ENCODE data around the gene NFE2. TPM values are rescaled to one million over a fixed set of nuclear protein-coding genes. Genes with fewer than 3 reads are reported as not detected.

NFE2 gene
- total and polyA plus RNA-seq, 4 donors: 3.5 to 38.5 (median 7.4) TPM

GRCh38 chr12:54337854-54338650, 37.2 kb upstream of the NFE2 start:
- Histone ChIP-seq H3K9me3 (ENCODE audit: control insufficient read depth in 4 of 4, insufficient read depth in 3 of 4, low read length in 3 of 4) (no peaks in the 10 kb centered on the region), H3K27ac (ENCODE audit: low read depth in 1 of 2, low read length in 1 of 2) (peak overlapping the region; percentile 52 to 55), H3K27me3 (ENCODE audit: control insufficient read depth in 3 of 3, insufficient read depth in 3 of 3, low read length in 2 of 3) (no peaks in the 10 kb centered on the region), H3K4me1 (ENCODE audit: control insufficient read depth in 5 of 5, insufficient read depth in 5 of 5, low read length in 5 of 5) (peaks cover 3 to 30% (median 16%) of the 10 kb centered on the region in 5 donors), H3K4me3 (no peak overlapping the region), H3K36me3 (ENCODE audit: control insufficient read depth in 4 of 4, insufficient read depth in 4 of 4, low read length in 4 of 4) (peaks cover 8 to 22% (median 16%) of the 10 kb centered on the region in 4 donors), H3K9ac (ENCODE audit: insufficient read depth in 1 of 2, low read length in 2 of 2) (no peak overlapping the region)
- WGBS, 2 donors: 58 to 78% methylated on average over 3 of the region's 3 CpGs
- DNase-seq (no peak), ATAC-seq (ENCODE audit: insufficient read depth, low FRiP score) (no peak)
- TF ChIP-seq CTCF (IDR thresholded peaks at IDR 0.05; ENCODE audit: control extremely low read depth, extremely low read depth): no peak

- H3K9ac ChIP-seq (ENCODE audit: insufficient read depth in 1 of 2, low read length in 2 of 2): no peak overlapping the region
- no peaks in the 10 kb centered on the region for H3K27me3 ChIP-seq (ENCODE audit: control insufficient read depth in 3 of 3, insufficient read depth in 3 of 3, low read length in 2 of 3)
- H3K36me3 ChIP-seq (ENCODE audit: control insufficient read depth in 4 of 4, insufficient read depth in 4 of 4, low read length in 4 of 4): peaks cover 5 to 16% (median 14%) of the 10 kb centered on the region in 4 donors
- ATAC-seq (ENCODE audit: insufficient read depth, low FRiP score): no peak
- peak; percentile 80 to 88 (median 85) for DNase-seq
- peak overlapping the region in 1 of 2 donors; percentile 55 for H3K27ac ChIP-seq (ENCODE audit: low read depth in 1 of 2, low read length in 1 of 2)
- H3K9me3 ChIP-seq (ENCODE audit: control insufficient read depth in 4 of 4, insufficient read depth in 3 of 4, low read length in 3 of 4): no peaks in the 10 kb centered on the region
- peaks cover 3 to 30% (median 16%) of the 10 kb centered on the region in 5 donors for H3K4me1 ChIP-seq (ENCODE audit: control insufficient read depth in 5 of 5, insufficient read depth in 5 of 5, low read length in 5 of 5)
- H3K4me3 ChIP-seq: no peak overlapping the region
- WGBS, 2 donors: 53 to 75% methylated on average over 3 of the region's 3 CpGs
- no peak for TF ChIP-seq CTCF (IDR thresholded peaks at IDR 0.05; ENCODE audit: control extremely low read depth, extremely low read depth)
Observed at GRCh38 chr12:54337280-54337842, 36.5 kb upstream of the NFE2 start.

- H3K4me1 ChIP-seq (ENCODE audit: control insufficient read depth in 5 of 5, insufficient read depth in 5 of 5, low read length in 5 of 5): peaks cover 3 to 19% (median 17%) of the 10 kb centered on the region in 5 donors
- 94 to 95% methylated on average over 4 of the region's 4 CpGs for WGBS, 2 donors
Observed at GRCh38 chr12:54333420-54334034, 32.7 kb upstream of the NFE2 start.

More at GRCh38 chr12:54333420-54334034, 32.7 kb upstream of the NFE2 start:
- H3K9me3 ChIP-seq (ENCODE audit: control insufficient read depth in 4 of 4, insufficient read depth in 3 of 4, low read length in 3 of 4): no peaks in the 10 kb centered on the region
- no peak overlapping the region for H3K27ac ChIP-seq (ENCODE audit: low read depth in 1 of 2, low read length in 1 of 2)
- no peak for TF ChIP-seq CTCF (IDR thresholded peaks at IDR 0.05; ENCODE audit: control extremely low read depth, extremely low read depth)
- no peak for DNase-seq
- no peak overlapping the region for H3K4me3 ChIP-seq
- no peaks in the 10 kb centered on the region for H3K27me3 ChIP-seq (ENCODE audit: control insufficient read depth in 3 of 3, insufficient read depth in 3 of 3, low read length in 2 of 3)
- H3K9ac ChIP-seq (ENCODE audit: insufficient read depth in 1 of 2, low read length in 2 of 2): no peak overlapping the region
- ATAC-seq (ENCODE audit: insufficient read depth, low FRiP score): no peak
- peaks cover 0 to 3% (median 2%) of the 10 kb centered on the region in 4 donors for H3K36me3 ChIP-seq (ENCODE audit: control insufficient read depth in 4 of 4, insufficient read depth in 4 of 4, low read length in 4 of 4)
